SK-N-SH (cell line): Measurements from ENCODE around the gene ACOX2. TPM values are rescaled to one million over a fixed set of nuclear protein-coding genes. Genes with fewer than 3 reads are reported as not detected.

ENCODE experiments used
- CTCF ChIA-PET: fragments of 300-600, 350-600 bp; formaldehyde crosslinking; extraction: SDS; loops from one replicate; lab custom pipeline; 2021; lab: Yijun Ruan, JAX
- POLR2A ChIA-PET: fragments of 350-600 bp; sonication (Branson Sonifier 250); formaldehyde crosslinking; extraction: SDS; loops from one replicate; lab custom pipeline; 2020; ENCODE audit warnings: antibody characterized with exemption, inconsistent platforms; lab: Yijun Ruan, JAX
- DNase-seq: peaks from one replicate; pipeline ENCODE4 v3.0.0; 2012
- H2AFZ ChIP-seq: fragments of 200-600 bp; sonication (generic); 2 replicates; pipeline ENCODE4 v1.8.1; 2016; ENCODE audit warnings: antibody characterized with exemption, mild to moderate bottlenecking, low read depth
- H3F3A ChIP-seq: fragments of 200-600 bp; sonication (generic); replicated peaks from 2 replicates; pipeline ENCODE3; 2016; ENCODE audit warnings: antibody characterized with exemption, mild to moderate bottlenecking; ENCODE audit not compliant: insufficient read depth
- H3K27ac ChIP-seq, 2 experiments: fragments of 200-500 bp in 1 of 2; fragments of 200-600 bp in 1 of 2; sonication (Bioruptor generic) in 1 of 2; sonication (generic), shearing (Covaris generic) in 1 of 2; 2 replicates each; pipeline versions ENCODE4 v1.5.1 to v1.6.1; 2014 to 2016; ENCODE audit warnings: low read depth in 2 of 2, inconsistent platforms in 1 of 2, low read length in 1 of 2, mild to moderate bottlenecking in 1 of 2, mixed read lengths in 1 of 2
- H3K27me3 ChIP-seq: fragments of 200-600 bp; sonication (generic), shearing (Covaris generic); 2 replicates; pipeline ENCODE4 v1.6.1; 2016; ENCODE audit warnings: mixed run types; ENCODE audit not compliant: insufficient read depth
- H3K36me3 ChIP-seq, 2 experiments: fragments of 200-500 bp in 1 of 2; fragments of 200-600 bp in 1 of 2; sonication (Bioruptor generic) in 1 of 2; sonication (generic) in 1 of 2; replicated peaks in 1 of 2; 2 replicates each; pipeline versions ENCODE3 to v1.5.1; 2014 to 2016; ENCODE audit warnings: low read length in 1 of 2, mild to moderate bottlenecking in 1 of 2; ENCODE audit not compliant: insufficient read depth in 2 of 2, control insufficient read depth in 1 of 2
- H3K4me1 ChIP-seq, 2 experiments: fragments of 200-500 bp in 1 of 2; fragments of 200-600 bp in 1 of 2; sonication (Bioruptor generic) in 1 of 2; sonication (generic), shearing (Covaris generic) in 1 of 2; 2 replicates each; pipeline versions ENCODE4 v1.5.1 to v1.6.1; 2014 to 2016; ENCODE audit warnings: low read depth in 1 of 2, low read length in 1 of 2, mixed run types in 1 of 2; ENCODE audit not compliant: insufficient read depth in 2 of 2, control insufficient read depth in 1 of 2
- H3K4me2 ChIP-seq: fragments of 200-600 bp; sonication (generic), shearing (Covaris generic); 2 replicates; pipeline ENCODE4 v1.6.1; 2017; ENCODE audit warnings: mixed run types
- H3K4me3 ChIP-seq, 2 experiments: fragments of 200-500 bp in 1 of 2; fragments of 200-600 bp in 1 of 2; sonication (Bioruptor generic) in 1 of 2; sonication (generic), shearing (Covaris generic) in 1 of 2; 2 replicates each; pipeline versions ENCODE4 v1.5.1 to v1.8.1; 2014 to 2016; ENCODE audit warnings: low read depth in 2 of 2, inconsistent platforms in 1 of 2, low read length in 1 of 2, mild to moderate bottlenecking in 1 of 2, mixed read lengths in 1 of 2, moderate library complexity in 1 of 2
- H3K79me2 ChIP-seq: fragments of 200-600 bp; sonication (generic); 2 replicates; pipeline ENCODE4 v1.8.1; 2017; ENCODE audit warnings: mild to moderate bottlenecking; ENCODE audit not compliant: insufficient read depth
- H3K9ac ChIP-seq: fragments of 200-600 bp; sonication (generic); 2 replicates; pipeline ENCODE4 v1.6.1; 2017; ENCODE audit warnings: mixed run types
- H3K9me2 ChIP-seq: fragments of 200-600 bp; sonication (generic); 2 replicates; pipeline ENCODE4 v1.6.1; 2017; ENCODE audit warnings: mixed run types
- H3K9me3 ChIP-seq: fragments of 200-600 bp; sonication (generic); 2 replicates; pipeline ENCODE4 v1.6.1; 2017; ENCODE audit warnings: mixed run types, mild to moderate bottlenecking, moderate library complexity
- H4K20me1 ChIP-seq: fragments of 200-600 bp; sonication (generic); 2 replicates; pipeline ENCODE4 v1.6.1; 2017; ENCODE audit warnings: mild to moderate bottlenecking, mixed run types; ENCODE audit not compliant: insufficient read depth
- CHD2 ChIP-seq: fragments of 150-350 bp; IDR thresholded peaks from 2 replicates; pipeline ENCODE4 v1.6.1; 2018; ENCODE audit warnings: low read length; ENCODE audit not compliant: partially characterized antibody
- CTCF ChIP-seq: fragments of 200-600 bp; sonication (generic); IDR thresholded peaks from 2 replicates; pipeline ENCODE4 v1.6.1; 2017; ENCODE audit warnings: antibody characterized with exemption, mild to moderate bottlenecking, moderate library complexity
- ELF1 ChIP-seq: IDR thresholded peaks from 2 replicates; pipeline ENCODE4 v1.4.0; 2012
- FOSL2 ChIP-seq: IDR thresholded peaks from 2 replicates; pipeline ENCODE4 v1.4.0; 2012; ENCODE audit warnings: low read depth, mild to moderate bottlenecking, moderate library complexity, borderline replicate concordance
- FOXJ3 ChIP-seq: sonication (generic); formaldehyde crosslinking; IDR thresholded peaks from 2 replicates; pipeline ENCODE4 v1.5.1; 2020; ENCODE audit warnings: mild to moderate bottlenecking, missing genetic modification reagents
- FOXM1 ChIP-seq: IDR thresholded peaks from 2 replicates; pipeline ENCODE4 v1.4.0; 2012; ENCODE audit warnings: low read depth, mild to moderate bottlenecking
- GABPA ChIP-seq: IDR thresholded peaks from 2 replicates; pipeline ENCODE4 v1.4.0; 2012; ENCODE audit warnings: low read depth, mild to moderate bottlenecking
- MAX ChIP-seq: IDR thresholded peaks from 2 replicates; pipeline ENCODE4 v1.4.0; 2012; ENCODE audit warnings: low read depth
- PBX3 ChIP-seq: IDR thresholded peaks from 2 replicates; pipeline ENCODE4; 2012
- POLR2AphosphoS5 ChIP-seq: IDR thresholded peaks from 2 replicates; pipeline ENCODE4 v1.6.1; 2012; ENCODE audit warnings: low read depth, low read length
- RXRA ChIP-seq: IDR thresholded peaks from 2 replicates; pipeline ENCODE4 v1.4.0; 2012; ENCODE audit warnings: low read depth, mild to moderate bottlenecking, borderline replicate concordance
- SIN3A ChIP-seq: IDR thresholded peaks from 2 replicates; pipeline ENCODE4 v1.6.1; 2012; ENCODE audit warnings: low read depth, mild to moderate bottlenecking, low read length, moderate library complexity, borderline replicate concordance
- SMC3 ChIP-seq: IDR thresholded peaks from 2 replicates; pipeline ENCODE4 v1.6.1; 2012; ENCODE audit warnings: low read depth, low read length, improper control_type of control experiment
- TAF1 ChIP-seq: IDR thresholded peaks from 2 replicates; pipeline ENCODE4 v1.6.1; 2012; ENCODE audit warnings: low read depth, mild to moderate bottlenecking, low read length, moderate library complexity, borderline replicate concordance
- TCF12 ChIP-seq: IDR thresholded peaks from 2 replicates; pipeline ENCODE4 v1.4.0; 2012
- TEAD4 ChIP-seq: IDR thresholded peaks from 2 replicates; pipeline ENCODE4 v1.4.0; 2012; ENCODE audit warnings: mild to moderate bottlenecking, borderline replicate concordance; ENCODE audit not compliant: insufficient read depth
- USF1 ChIP-seq: IDR thresholded peaks from 2 replicates; pipeline ENCODE4 v1.4.0; 2012; ENCODE audit warnings: low read depth, borderline replicate concordance
- USF2 ChIP-seq: fragments of 150-350 bp; IDR thresholded peaks from 2 replicates; pipeline ENCODE4 v1.6.1; 2017; ENCODE audit warnings: antibody characterized with exemption, low read length, low read depth, borderline replicate concordance
- YY1 ChIP-seq: IDR thresholded peaks from 2 replicates; pipeline ENCODE4 v1.4.0; 2012; ENCODE audit warnings: low read depth, mild to moderate bottlenecking
- ZBTB33 ChIP-seq: IDR thresholded peaks from 2 replicates; pipeline ENCODE4 v1.4.0; 2012; ENCODE audit warnings: low read depth, borderline replicate concordance
- WGBS: methylation state at CpG from one replicate; pipeline ENCODE4 v1.1.6; 2017; ENCODE audit warnings: low lambda C conversion rate; 5-methylcytosine and 5-hydroxymethylcytosine counted together
- polyA plus RNA-seq, 3 experiments: library from polyadenylated mRNA; depleted of rRNA; stranded (reverse); fragments of >200 nt; gene quantifications; 2 replicates each; pipeline ENCODE4 v1.2.3, GENCODE V29; 2012

ACOX2 gene
- polyA plus RNA-seq, 1 of the 3 experiments (the other 2 are of a cell fraction), result 9.0 TPM

GRCh38 chr3:58574682-58575081 lies 37.7 kb upstream of the ACOX2 start:
- H3K4me3 ChIP-seq, result no peak overlapping the region
- H4K20me1 ChIP-seq, result no peaks in the 10 kb centered on the region
- no peak overlapping the region for H2AFZ ChIP-seq
- TF ChIP-seq ELF1, result no peak
- no peak for TF ChIP-seq SIN3A
- TF ChIP-seq YY1, result no peak
- no peak for TF ChIP-seq GABPA
- no peak for TF ChIP-seq FOSL2
- TF ChIP-seq SMC3, result no peak
- no peak for TF ChIP-seq CTCF
- no peak for TF ChIP-seq ZBTB33
- no peak for TF ChIP-seq POLR2AphosphoS5
- no peaks in the 10 kb centered on the region for H3K27me3 ChIP-seq
- H3K27ac ChIP-seq, result no peak overlapping the region
- no peak overlapping the region for H3K4me2 ChIP-seq
- H3K9me2 ChIP-seq, result no peaks in the 10 kb centered on the region
- peaks cover 0 to 21% of the 10 kb centered on the region in 2 experiments; a peak in 2 of 4 replicates for H3K4me1 ChIP-seq
- no peak overlapping the region for H3K9ac ChIP-seq
- CTCF ChIA-PET, result interaction anchor here (0.6 to 17.3 kb wide), 5 partner anchors 8 to 111 kb away, joined by 3 to 446 read pairs (median 13); no protein-coding TSS in a partner anchor
- no peaks in the 10 kb centered on the region for H3K9me3 ChIP-seq
- no peaks in the 10 kb centered on the region for H3F3A ChIP-seq
- POLR2A ChIA-PET, result no interaction called here
- WGBS, result 50% methylated on average over 3 of the region's 4 CpGs
- H3K79me2 ChIP-seq, result no peaks in the 10 kb centered on the region
- DNase-seq, result no peak
- no peaks in the 10 kb centered on the region for H3K36me3 ChIP-seq

GRCh38 chr3:58574106-58574505 lies 37.1 kb upstream of the ACOX2 start:
- POLR2A ChIA-PET, result no interaction called here
- Histone ChIP-seq H3K9me3 (no peaks in the 10 kb centered on the region), H3K79me2 (no peaks in the 10 kb centered on the region), H3K9ac (no peak overlapping the region), H3K4me3 (no peak overlapping the region), H3K4me2 (no peak overlapping the region), H3K36me3 (no peaks in the 10 kb centered on the region), H4K20me1 (no peaks in the 10 kb centered on the region), H3K4me1 (peaks cover 0 to 21% of the 10 kb centered on the region in 2 experiments; a peak in 2 of 4 replicates), H3K9me2 (no peaks in the 10 kb centered on the region), H2AFZ (no peak overlapping the region), H3F3A (no peaks in the 10 kb centered on the region), H3K27ac (no peak overlapping the region), H3K27me3 (no peaks in the 10 kb centered on the region)
- WGBS, result 70% methylated on average over 3 of the region's 3 CpGs
- DNase-seq, result no peak
- CTCF ChIA-PET, result interaction anchor here (1.5 to 17.3 kb wide), 5 partner anchors 7 to 110 kb away, joined by 6 to 446 read pairs (median 13); partner anchors contain the start of gene KCTD6
- TF ChIP-seq USF2, result no peak
- no peak for TF ChIP-seq FOXJ3 (CRISPR knock-in tag)
- TF ChIP-seq TEAD4, result no peak
- no peak for TF ChIP-seq CHD2
- TF ChIP-seq TCF12, result no peak
- no peak for TF ChIP-seq FOXM1
- no peak for TF ChIP-seq USF1
- TF ChIP-seq RXRA, result no peak
- no peak for TF ChIP-seq PBX3
- no peak for TF ChIP-seq TAF1
- TF ChIP-seq MAX, result no peak
- no peak for TF ChIP-seq CTCF
